ENCODE results near the gene KIF3B. TPM values are rescaled to one million over a fixed set of nuclear protein-coding genes. Genes with fewer than 3 reads are reported as not detected.

Gene KIF3B
- total RNA-seq, 1 donor from 2014 or later: 10.4 TPM

DNA sequence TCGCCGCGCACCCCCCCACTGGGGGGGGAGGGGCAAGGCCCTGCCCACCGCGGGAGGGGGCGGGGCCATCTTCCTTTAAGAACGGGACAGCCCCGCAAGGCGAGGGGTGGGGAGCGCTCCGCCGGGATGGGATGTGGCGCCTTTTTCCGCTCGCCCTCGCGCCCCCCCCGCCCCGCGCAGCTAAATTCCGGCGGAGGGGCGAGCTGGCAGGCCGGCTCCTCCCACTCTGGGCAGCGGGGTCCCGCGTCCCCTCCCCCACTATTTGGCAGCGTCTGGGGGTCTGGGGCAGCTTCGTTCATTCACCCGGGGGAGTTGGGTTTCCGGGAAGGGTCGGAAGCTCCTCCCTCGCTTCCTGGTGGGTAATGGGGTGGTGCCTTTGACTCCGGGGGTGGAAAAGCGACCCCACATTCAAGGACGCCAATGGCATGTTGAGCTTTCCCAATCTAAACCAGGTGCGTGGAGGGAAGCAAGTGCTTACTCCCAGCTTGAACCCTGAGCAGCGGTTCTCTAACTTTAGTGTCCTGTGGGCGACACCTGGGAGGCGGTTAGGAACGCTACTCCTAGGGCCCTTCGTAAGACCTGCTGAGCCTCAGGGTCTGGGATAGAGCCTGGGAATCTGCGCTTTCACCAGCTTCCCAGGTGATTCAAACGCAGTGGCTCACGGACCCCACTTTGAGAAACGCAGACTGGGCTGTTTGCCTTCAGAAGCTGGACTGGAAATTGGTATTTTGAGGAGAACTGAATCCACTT is 81.6 kb downstream of the KIF3B start:
- peak overlapping the region; percentile 91 for H3K27ac ChIP-seq (ENCODE audit: low read depth, low read length)
- peak overlapping the region; percentile 79 to 88 (median 80) for H3K9ac ChIP-seq (ENCODE audit: low read depth in 1 of 3, low read length in 3 of 3)
- H3K4me3 ChIP-seq (ENCODE audit: low read length in 3 of 3): peak overlapping the region; percentile 87 to 90 (median 88)
- peaks cover 30 to 31% (median 30%) of the 10 kb centered on the region in 3 donors for H3K4me1 ChIP-seq (ENCODE audit: control insufficient read depth in 3 of 3, insufficient read depth in 3 of 3, low read length in 3 of 3)
- H3K27me3 ChIP-seq (ENCODE audit: control insufficient read depth in 3 of 3, insufficient read depth in 3 of 3, low read length in 3 of 3): no peaks in the 10 kb centered on the region
- H3K36me3 ChIP-seq (ENCODE audit: control insufficient read depth in 3 of 3, insufficient read depth in 3 of 3, low read length in 3 of 3): no peaks in the 10 kb centered on the region
- H3K9me3 ChIP-seq (ENCODE audit: control insufficient read depth in 3 of 3, low read length in 3 of 3): no peaks in the 10 kb centered on the region

DNA sequence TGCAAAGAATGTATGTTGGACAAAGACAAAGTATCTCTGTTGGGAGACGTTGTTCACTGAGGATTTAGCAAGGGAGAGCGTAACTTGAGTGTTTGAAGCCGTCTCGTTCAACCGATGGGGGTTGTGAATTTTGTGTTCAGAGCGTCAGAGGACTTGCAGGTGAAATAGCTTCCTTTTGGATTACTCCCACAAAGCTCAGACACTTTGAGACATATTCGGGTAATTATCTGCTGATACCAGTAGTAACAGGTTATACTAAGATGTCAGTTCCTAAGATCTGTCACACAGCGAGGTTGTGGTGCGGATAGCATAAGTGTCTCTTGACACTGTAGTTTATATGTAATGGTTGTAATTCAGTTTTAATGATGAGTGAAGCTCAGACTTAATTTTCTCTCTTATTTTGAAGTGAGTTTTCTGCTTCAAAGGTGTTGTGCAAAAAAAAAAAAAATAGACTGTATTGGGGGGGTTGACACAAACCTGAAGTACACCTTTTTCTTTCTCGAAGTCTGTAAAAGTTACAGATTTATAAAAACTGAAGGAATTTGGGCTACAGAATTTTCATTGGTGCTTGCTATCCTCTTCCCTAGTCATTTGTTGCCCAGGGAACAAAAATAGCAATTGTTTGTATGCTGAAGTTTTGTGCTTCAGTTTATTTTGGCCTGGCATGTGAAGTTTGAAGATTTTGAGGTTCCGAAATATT is 82.3 kb downstream of the KIF3B start:
- H3K4me3 ChIP-seq (ENCODE audit: low read length in 3 of 3): peak overlapping the region; percentile 87 to 90 (median 88)
- no peaks in the 10 kb centered on the region for H3K9me3 ChIP-seq (ENCODE audit: control insufficient read depth in 3 of 3, low read length in 3 of 3)
- peak overlapping the region; percentile 91 for H3K27ac ChIP-seq (ENCODE audit: low read depth, low read length)
- H3K4me1 ChIP-seq (ENCODE audit: control insufficient read depth in 3 of 3, insufficient read depth in 3 of 3, low read length in 3 of 3): peaks cover 32 to 37% (median 35%) of the 10 kb centered on the region in 3 donors
- no peaks in the 10 kb centered on the region for H3K27me3 ChIP-seq (ENCODE audit: control insufficient read depth in 3 of 3, insufficient read depth in 3 of 3, low read length in 3 of 3)
- H3K9ac ChIP-seq (ENCODE audit: low read depth in 1 of 3, low read length in 3 of 3): peak overlapping the region; percentile 79 to 88 (median 80)
- H3K36me3 ChIP-seq (ENCODE audit: control insufficient read depth in 3 of 3, insufficient read depth in 3 of 3, low read length in 3 of 3): no peaks in the 10 kb centered on the region

DNA sequence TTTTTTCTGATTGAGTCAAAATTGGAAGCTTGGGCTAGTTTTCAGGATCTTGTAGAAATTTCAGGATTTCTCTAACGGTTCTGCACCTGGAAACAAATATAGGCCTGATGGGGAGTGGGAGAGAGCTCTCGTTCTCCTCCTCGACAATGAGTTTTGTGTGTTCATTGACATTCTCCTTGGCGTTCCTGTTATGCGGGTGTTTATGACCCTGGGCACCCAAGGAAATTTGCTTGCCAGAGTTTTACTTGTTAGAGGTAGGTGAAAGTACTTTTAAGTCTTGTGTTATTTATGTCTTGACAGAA is 82.8 kb downstream of the KIF3B start:
- Histone ChIP-seq H3K9me3 (ENCODE audit: control insufficient read depth in 3 of 3, low read length in 3 of 3) (no peaks in the 10 kb centered on the region), H3K9ac (ENCODE audit: low read depth in 1 of 3, low read length in 3 of 3) (no peak overlapping the region), H3K36me3 (ENCODE audit: control insufficient read depth in 3 of 3, insufficient read depth in 3 of 3, low read length in 3 of 3) (no peaks in the 10 kb centered on the region), H3K27ac (ENCODE audit: low read depth, low read length) (peak overlapping the region; percentile 91), H3K4me3 (ENCODE audit: low read length in 3 of 3) (peak overlapping the region in 1 of 3 donors; percentile 49), H3K4me1 (ENCODE audit: control insufficient read depth in 3 of 3, insufficient read depth in 3 of 3, low read length in 3 of 3) (peaks cover 35 to 41% (median 39%) of the 10 kb centered on the region in 3 donors), H3K27me3 (ENCODE audit: control insufficient read depth in 3 of 3, insufficient read depth in 3 of 3, low read length in 3 of 3) (no peaks in the 10 kb centered on the region)

DNA sequence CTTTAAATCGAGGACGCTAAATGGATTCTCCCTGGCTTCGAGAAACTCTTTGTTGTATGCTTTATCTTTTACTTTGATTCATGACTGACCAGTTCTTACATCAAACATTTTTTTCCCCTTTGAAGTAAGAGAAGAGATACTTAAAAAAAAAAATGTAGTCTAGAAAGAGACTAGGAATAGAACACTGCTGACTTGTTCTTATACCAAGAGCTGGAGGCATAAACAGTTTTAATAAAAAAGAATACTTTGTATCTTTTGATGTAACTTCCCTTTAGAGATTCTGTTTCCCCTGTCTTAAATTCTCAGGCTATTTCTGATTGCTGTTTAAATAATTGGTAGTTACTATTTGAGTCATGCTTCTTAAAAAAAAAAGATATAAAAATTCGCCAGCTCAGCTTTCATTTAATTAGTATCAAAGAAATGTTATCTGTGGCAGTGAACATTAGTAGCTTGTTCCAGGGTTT is 85.5 kb downstream of the KIF3B start:
- Histone ChIP-seq H3K36me3 (ENCODE audit: control insufficient read depth in 3 of 3, insufficient read depth in 3 of 3, low read length in 3 of 3) (peaks cover 0 to 5% (median 3%) of the 10 kb centered on the region in 3 donors), H3K27me3 (ENCODE audit: control insufficient read depth in 3 of 3, insufficient read depth in 3 of 3, low read length in 3 of 3) (no peaks in the 10 kb centered on the region), H3K9ac (ENCODE audit: low read depth in 1 of 3, low read length in 3 of 3) (peak overlapping the region in 2 of 3 donors; percentile 9 to 30), H3K4me1 (ENCODE audit: control insufficient read depth in 3 of 3, insufficient read depth in 3 of 3, low read length in 3 of 3) (peaks cover 40 to 54% (median 49%) of the 10 kb centered on the region in 3 donors), H3K27ac (ENCODE audit: low read depth, low read length) (peak overlapping the region; percentile 1), H3K9me3 (ENCODE audit: control insufficient read depth in 3 of 3, low read length in 3 of 3) (no peaks in the 10 kb centered on the region), H3K4me3 (ENCODE audit: low read length in 3 of 3) (no peak overlapping the region)

DNA sequence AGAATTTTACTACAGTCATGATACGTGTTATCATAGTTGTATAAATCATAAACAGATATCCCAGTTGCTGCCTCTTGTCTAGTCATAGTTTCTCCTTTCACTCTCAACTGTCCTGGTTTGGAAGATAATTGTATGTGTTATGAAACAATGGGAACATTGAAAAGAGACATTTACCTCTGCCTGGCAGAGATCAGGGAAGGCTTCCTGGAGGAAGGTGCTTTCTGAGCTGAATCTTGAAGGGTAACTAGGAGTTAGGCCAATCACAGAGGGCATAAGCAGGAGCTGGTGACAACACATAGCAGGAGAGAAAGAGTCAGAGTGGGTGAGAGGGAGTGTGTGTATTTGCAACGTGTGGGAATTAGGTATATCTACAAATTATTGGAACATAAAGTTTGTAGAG is 86.0 kb downstream of the KIF3B start:
- Histone ChIP-seq H3K9ac (ENCODE audit: low read depth in 1 of 3, low read length in 3 of 3) (no peak overlapping the region), H3K9me3 (ENCODE audit: control insufficient read depth in 3 of 3, low read length in 3 of 3) (no peaks in the 10 kb centered on the region), H3K4me3 (ENCODE audit: low read length in 3 of 3) (no peak overlapping the region), H3K4me1 (ENCODE audit: control insufficient read depth in 3 of 3, insufficient read depth in 3 of 3, low read length in 3 of 3) (peaks cover 40 to 55% (median 52%) of the 10 kb centered on the region in 3 donors), H3K27me3 (ENCODE audit: control insufficient read depth in 3 of 3, insufficient read depth in 3 of 3, low read length in 3 of 3) (no peaks in the 10 kb centered on the region), H3K27ac (ENCODE audit: low read depth, low read length) (peak overlapping the region; percentile 1), H3K36me3 (ENCODE audit: control insufficient read depth in 3 of 3, insufficient read depth in 3 of 3, low read length in 3 of 3) (peaks cover 0 to 5% (median 3%) of the 10 kb centered on the region in 3 donors)

DNA sequence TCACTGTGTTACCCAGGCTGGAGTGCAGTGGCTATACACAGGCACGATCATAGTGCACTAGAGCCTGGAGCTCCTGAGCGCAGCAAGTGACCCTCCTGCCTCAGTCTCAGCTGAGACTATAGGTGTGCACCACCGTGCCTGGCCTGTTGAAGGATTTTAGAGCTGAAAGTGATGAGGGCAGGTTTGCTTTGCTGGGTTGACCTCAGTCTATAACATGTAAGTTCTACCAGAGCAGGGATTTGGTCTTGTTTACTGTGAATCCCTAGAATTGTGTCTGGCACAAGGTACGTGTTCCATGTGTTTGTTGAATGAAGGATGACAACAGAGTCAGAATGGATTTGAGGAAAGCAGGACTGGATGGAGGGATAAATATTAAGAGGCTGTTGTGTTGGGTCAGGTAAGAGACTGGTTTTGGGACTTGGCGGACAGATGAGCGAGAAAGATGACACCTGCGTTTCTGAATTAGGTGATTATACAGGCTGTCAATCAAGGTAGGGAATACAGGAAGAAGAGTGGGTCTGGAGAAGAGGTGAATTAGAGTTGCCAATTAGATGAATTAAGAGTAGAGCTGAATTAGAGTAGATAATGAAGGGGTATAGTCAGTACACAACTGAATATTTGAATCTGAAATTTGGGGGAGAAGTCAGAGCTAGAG is 87.2 kb downstream of the KIF3B start:
- peaks cover 0 to 10% (median 9%) of the 10 kb centered on the region in 3 donors for H3K36me3 ChIP-seq (ENCODE audit: control insufficient read depth in 3 of 3, insufficient read depth in 3 of 3, low read length in 3 of 3)
- H3K4me1 ChIP-seq (ENCODE audit: control insufficient read depth in 3 of 3, insufficient read depth in 3 of 3, low read length in 3 of 3): peaks cover 35 to 52% (median 52%) of the 10 kb centered on the region in 3 donors
- no peak overlapping the region for H3K27ac ChIP-seq (ENCODE audit: low read depth, low read length)
- no peaks in the 10 kb centered on the region for H3K27me3 ChIP-seq (ENCODE audit: control insufficient read depth in 3 of 3, insufficient read depth in 3 of 3, low read length in 3 of 3)
- no peaks in the 10 kb centered on the region for H3K9me3 ChIP-seq (ENCODE audit: control insufficient read depth in 3 of 3, low read length in 3 of 3)
- H3K9ac ChIP-seq (ENCODE audit: low read depth in 1 of 3, low read length in 3 of 3): no peak overlapping the region
- H3K4me3 ChIP-seq (ENCODE audit: low read length in 3 of 3): no peak overlapping the region

DNA sequence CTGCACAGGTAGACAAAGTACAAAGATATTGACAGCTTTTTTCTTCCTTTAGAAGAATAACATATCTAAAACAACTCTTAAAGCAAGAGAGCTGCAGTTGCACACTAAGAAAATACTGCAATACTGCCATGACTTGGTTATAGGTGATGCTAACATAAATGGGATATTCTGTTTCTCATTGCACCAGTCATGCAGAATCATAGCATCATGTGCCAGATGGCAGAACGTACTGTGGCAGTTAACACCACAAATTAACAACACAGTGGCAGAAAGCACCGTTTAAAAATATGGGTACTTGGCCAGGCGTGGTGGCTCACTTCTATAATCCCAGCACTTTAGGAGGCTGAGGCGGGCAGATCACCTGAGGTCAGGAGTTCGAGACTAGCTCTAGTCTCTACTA is 88.1 kb downstream of the KIF3B start:
- Histone ChIP-seq H3K36me3 (ENCODE audit: control insufficient read depth in 3 of 3, insufficient read depth in 3 of 3, low read length in 3 of 3) (peaks cover 0 to 16% (median 13%) of the 10 kb centered on the region in 3 donors), H3K9ac (ENCODE audit: low read depth in 1 of 3, low read length in 3 of 3) (no peak overlapping the region), H3K9me3 (ENCODE audit: control insufficient read depth in 3 of 3, low read length in 3 of 3) (no peaks in the 10 kb centered on the region), H3K4me1 (ENCODE audit: control insufficient read depth in 3 of 3, insufficient read depth in 3 of 3, low read length in 3 of 3) (peaks cover 28 to 47% (median 43%) of the 10 kb centered on the region in 3 donors), H3K27me3 (ENCODE audit: control insufficient read depth in 3 of 3, insufficient read depth in 3 of 3, low read length in 3 of 3) (no peaks in the 10 kb centered on the region), H3K27ac (ENCODE audit: low read depth, low read length) (no peak overlapping the region), H3K4me3 (ENCODE audit: low read length in 3 of 3) (no peak overlapping the region)

DNA sequence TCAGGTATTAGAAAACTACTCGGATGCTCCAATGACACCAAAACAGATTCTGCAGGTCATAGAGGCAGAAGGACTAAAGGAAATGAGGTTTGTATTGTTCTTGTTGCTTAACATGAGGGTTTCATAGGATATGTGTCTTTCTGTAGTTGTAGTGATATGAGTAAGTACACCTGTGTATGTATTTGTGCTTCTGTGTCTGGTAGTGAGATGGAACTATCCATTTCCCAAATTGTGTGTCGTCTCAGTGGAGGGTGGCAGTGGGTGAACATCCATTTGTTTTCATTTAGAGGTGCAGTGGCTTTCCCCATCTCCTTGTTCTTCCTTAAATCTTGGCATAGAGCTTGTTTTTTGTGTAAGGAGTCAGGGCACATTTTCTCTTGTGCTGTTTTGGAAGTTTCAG is 88.9 kb downstream of the KIF3B start:
- Histone ChIP-seq H3K27ac (ENCODE audit: low read depth, low read length) (no peak overlapping the region), H3K4me1 (ENCODE audit: control insufficient read depth in 3 of 3, insufficient read depth in 3 of 3, low read length in 3 of 3) (peaks cover 28 to 44% (median 37%) of the 10 kb centered on the region in 3 donors)

DNA sequence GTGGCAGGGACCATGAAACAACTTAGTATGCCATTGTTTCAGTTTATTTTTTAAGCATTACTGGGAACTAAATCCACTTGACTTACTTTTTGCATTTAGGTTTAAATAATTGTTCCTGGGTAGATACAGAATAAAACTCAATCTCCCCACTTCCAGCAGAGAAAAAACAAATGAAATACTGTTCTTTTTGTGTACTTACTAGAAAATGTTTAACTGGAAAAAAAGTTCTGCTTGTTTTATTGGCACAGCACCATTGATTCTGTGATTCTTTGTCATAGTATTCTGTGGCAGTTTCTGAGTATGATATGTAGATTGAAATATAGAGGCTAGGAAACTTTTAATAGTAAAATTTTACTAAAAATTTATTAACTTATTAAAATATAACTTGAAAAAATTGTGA is 90.9 kb downstream of the KIF3B start:
- Histone ChIP-seq H3K27me3 (ENCODE audit: control insufficient read depth in 3 of 3, insufficient read depth in 3 of 3, low read length in 3 of 3) (no peaks in the 10 kb centered on the region), H3K9me3 (ENCODE audit: control insufficient read depth in 3 of 3, low read length in 3 of 3) (no peaks in the 10 kb centered on the region), H3K27ac (ENCODE audit: low read depth, low read length) (no peak overlapping the region), H3K4me3 (ENCODE audit: low read length in 3 of 3) (no peak overlapping the region), H3K9ac (ENCODE audit: low read depth in 1 of 3, low read length in 3 of 3) (peak overlapping the region in 1 of 3 donors; percentile 12), H3K36me3 (ENCODE audit: control insufficient read depth in 3 of 3, insufficient read depth in 3 of 3, low read length in 3 of 3) (peaks cover 2 to 23% (median 13%) of the 10 kb centered on the region in 3 donors), H3K4me1 (ENCODE audit: control insufficient read depth in 3 of 3, insufficient read depth in 3 of 3, low read length in 3 of 3) (peaks cover 23 to 39% (median 34%) of the 10 kb centered on the region in 3 donors)

More for the DNA sequence above, 88.9 kb downstream of the KIF3B start:
- no peaks in the 10 kb centered on the region for H3K27me3 ChIP-seq (ENCODE audit: control insufficient read depth in 3 of 3, insufficient read depth in 3 of 3, low read length in 3 of 3)
- H3K9ac ChIP-seq (ENCODE audit: low read depth in 1 of 3, low read length in 3 of 3): no peak overlapping the region
- peaks cover 0 to 16% (median 13%) of the 10 kb centered on the region in 3 donors for H3K36me3 ChIP-seq (ENCODE audit: control insufficient read depth in 3 of 3, insufficient read depth in 3 of 3, low read length in 3 of 3)
- no peak overlapping the region for H3K4me3 ChIP-seq (ENCODE audit: low read length in 3 of 3)
- H3K9me3 ChIP-seq (ENCODE audit: control insufficient read depth in 3 of 3, low read length in 3 of 3): no peaks in the 10 kb centered on the region

Measured in skeletal muscle tissue (tissue), 4 donors.